Astrocyte of the cerebellum (primary cell): Measurements from ENCODE around the gene ROPN1L.

ENCODE experiments used
- DNase-seq: peaks from one replicate; pipeline ENCODE4 v3.0.0-alpha.2; 2011; ENCODE audit warnings: low read depth
- H3K4me3 ChIP-seq: 2 replicates; pipeline ENCODE4 v1.5.1; 2011; ENCODE audit warnings: mild to moderate bottlenecking, low read depth, low read length, moderate library complexity
- CTCF ChIP-seq: IDR thresholded peaks from 2 replicates; pipeline ENCODE4 v1.5.1; 2012; ENCODE audit warnings: low read length, low read depth, moderate library complexity, mild to moderate bottlenecking; ENCODE audit errors: missing control alignments
- in situ Hi-C: cut with HindIII; loops from 2 replicates; pipeline ENCODE4 v1.10.0; 2017; ENCODE audit warnings: low sequenced_read_pairs

ROPN1L gene

GRCh38 chr5:10401498-10401897 lies 40.2 kb upstream of the ROPN1L start:
- TF ChIP-seq CTCF: no peak

GRCh38 chr5:10403829-10404228 lies 37.9 kb upstream of the ROPN1L start:
- DNase-seq: no peak
- no peak overlapping the region for H3K4me3 ChIP-seq
- TF ChIP-seq CTCF: no peak
- in situ Hi-C loops: no loop called here

More at GRCh38 chr5:10401498-10401897, 40.2 kb upstream of the ROPN1L start:
- in situ Hi-C loops: no loop called here
- H3K4me3 ChIP-seq: no peak overlapping the region
- DNase-seq: no peak

GRCh38 chr5:10406651-10407050 lies 35.0 kb upstream of the ROPN1L start:
- no peak for DNase-seq
- no peak for TF ChIP-seq CTCF
- H3K4me3 ChIP-seq: no peak overlapping the region
- in situ Hi-C loops: no loop called here

- no peak overlapping the region for H3K4me3 ChIP-seq
- TF ChIP-seq CTCF: no peak
- in situ Hi-C loops: no loop called here
- DNase-seq: no peak
Observed at GRCh38 chr5:10409504-10409903, 32.2 kb upstream of the ROPN1L start.

- no peak overlapping the region for H3K4me3 ChIP-seq
- DNase-seq: no peak
- TF ChIP-seq CTCF: no peak
- in situ Hi-C loops: no loop called here
Observed at GRCh38 chr5:10410662-10411061, 31.0 kb upstream of the ROPN1L start.

- TF ChIP-seq CTCF: no peak
- no peak for DNase-seq
- in situ Hi-C loops: no loop called here
- no peak overlapping the region for H3K4me3 ChIP-seq
Observed at GRCh38 chr5:10411336-10411735, 30.3 kb upstream of the ROPN1L start.

GRCh38 chr5:10416868-10417267 lies 24.8 kb upstream of the ROPN1L start:
- TF ChIP-seq CTCF: no peak
- DNase-seq: no peak
- in situ Hi-C loops: no loop called here
- H3K4me3 ChIP-seq: no peak overlapping the region
